H1 (cell line): ENCODE data around the gene RCSD1. TPM values are rescaled to one million over a fixed set of nuclear protein-coding genes. Genes with fewer than 3 reads are reported as not detected.
A peak's percentile ranks its signal among the peaks of the same experiment; 100 is the strongest.

Experiments used
- CTCF ChIA-PET: fragments of 300-600 bp; sonication (Branson Sonifier 250); formaldehyde crosslinking; loops from one replicate; lab custom pipeline; 2021; ENCODE audit not compliant: partially characterized antibody; lab: Charles Lee
- POLR2A ChIA-PET: fragments of 300-600 bp; sonication (Branson Sonifier 250); formaldehyde crosslinking; loops from one replicate; lab custom pipeline; 2021; ENCODE audit warnings: inconsistent platforms; ENCODE audit not compliant: partially characterized antibody; lab: Charles Lee
- DNase-seq, 2 experiments: peaks; one replicate each; pipeline versions ENCODE4 v3.0.0 to v3.0.0-alpha.2; 2010 to 2022; ENCODE audit warnings: low spot score in 2 of 2, low read depth in 1 of 2, mixed read lengths in 1 of 2
- FAIRE-seq: peaks from 2 replicates; lab custom pipeline; 2011; peaks lifted over from hg19 to GRCh38; lab: Jason Lieb, UNC
- H2AFZ ChIP-seq: 2 replicates; pipeline ENCODE4 v1.8.1; 2012; ENCODE audit warnings: low read length, inconsistent platforms
- H2AK5ac ChIP-seq: 2 replicates; pipeline ENCODE4 v1.6.1; 2013; ENCODE audit warnings: low read depth, low read length
- H2BK120ac ChIP-seq: replicated peaks from 2 replicates; pipeline ENCODE3; 2013; ENCODE audit warnings: low read depth, low read length, inconsistent platforms
- H2BK12ac ChIP-seq: 2 replicates; pipeline ENCODE4 v1.6.1; 2013; ENCODE audit warnings: low read depth, low read length
- H2BK15ac ChIP-seq: 2 replicates; pipeline ENCODE4 v1.6.1; 2013; ENCODE audit warnings: low read length
- H2BK20ac ChIP-seq: 2 replicates; pipeline ENCODE4 v1.6.1; 2013; ENCODE audit warnings: low read length
- H2BK5ac ChIP-seq: 2 replicates; pipeline ENCODE4 v1.6.1; 2013; ENCODE audit warnings: low read depth, low read length
- H3K14ac ChIP-seq: 2 replicates; pipeline ENCODE4 v1.6.1; 2013; ENCODE audit warnings: inconsistent platforms; ENCODE audit not compliant: insufficient read length
- H3K18ac ChIP-seq: 2 replicates; pipeline ENCODE4 v1.6.1; 2013; ENCODE audit warnings: low read length; ENCODE audit errors: extremely low read depth
- H3K23ac ChIP-seq: 2 replicates; pipeline ENCODE4 v1.6.1; 2013; ENCODE audit warnings: inconsistent platforms; ENCODE audit not compliant: insufficient read length
- H3K23me2 ChIP-seq: 2 replicates; pipeline ENCODE4 v1.6.1; 2013; ENCODE audit warnings: low read depth, low read length
- H3K27ac ChIP-seq: 2 replicates; pipeline ENCODE4 v1.6.1; 2011; ENCODE audit warnings: low read depth, low read length, inconsistent platforms
- H3K27me3 ChIP-seq, 4 experiments: replicated peaks in 1 of 4; 1 replicate in 1 of 4; 2 replicates in 3 of 4; pipeline versions ENCODE4 v1.6.1 to v1.8.1; 2011 to 2013; ENCODE audit warnings: low read length in 3 of 4, mild to moderate bottlenecking in 3 of 4, inconsistent platforms in 2 of 4, mixed read lengths in 2 of 4, moderate library complexity in 1 of 4; ENCODE audit not compliant: control insufficient read depth in 3 of 4, insufficient read depth in 3 of 4; ENCODE audit errors: extremely low read depth in 1 of 4
- H3K36me3 ChIP-seq, 4 experiments: 2 replicates each; pipeline versions ENCODE4 v1.6.1 to v1.8.1; 2011 to 2013; ENCODE audit warnings: mild to moderate bottlenecking in 4 of 4, low read length in 3 of 4, moderate library complexity in 2 of 4, control low read depth in 1 of 4, inconsistent platforms in 1 of 4; ENCODE audit not compliant: insufficient read depth in 4 of 4, control insufficient read depth in 2 of 4
- H3K4ac ChIP-seq: replicated peaks from 2 replicates; pipeline ENCODE3; 2013; ENCODE audit warnings: low read length, low read depth, mixed read lengths, inconsistent platforms; ENCODE audit not compliant: insufficient read length
- H3K4me1 ChIP-seq, 4 experiments: replicated peaks in 1 of 4; 1 replicate in 1 of 4; 2 replicates in 3 of 4; pipeline versions ENCODE4 v1.6.1 to v1.8.1; 2011 to 2013; ENCODE audit warnings: low read length in 3 of 4, inconsistent platforms in 2 of 4, mixed read lengths in 1 of 4; ENCODE audit not compliant: insufficient read depth in 4 of 4, control insufficient read depth in 3 of 4
- H3K4me2 ChIP-seq, 2 experiments: 2 replicates each; pipeline versions ENCODE4 v1.6.1 to v1.8.1; 2011 to 2013; ENCODE audit warnings: low read depth in 2 of 2, low read length in 2 of 2, control low read depth in 1 of 2, inconsistent platforms in 1 of 2, mild to moderate bottlenecking in 1 of 2; ENCODE audit not compliant: insufficient read depth in 1 of 2
- H3K4me3 ChIP-seq, 4 experiments: fragments of 200-600, 300-600 bp in 1 of 4; sonication (generic), shearing (Covaris generic), sonication (Bioruptor Twin) in 1 of 4; 2 replicates each; pipeline versions ENCODE4 v1.5.1 to v1.8.1; 2011 to 2016; ENCODE audit warnings: low read length in 4 of 4, low read depth in 3 of 4, control low read depth in 2 of 4, inconsistent platforms in 2 of 4, mild to moderate bottlenecking in 2 of 4, mixed read lengths in 1 of 4, moderate library complexity in 1 of 4; ENCODE audit not compliant: insufficient read depth in 2 of 4; ENCODE audit errors: extremely low read depth in 1 of 4
- H3K56ac ChIP-seq: replicated peaks from 2 replicates; pipeline ENCODE3; 2013; ENCODE audit warnings: low read depth, mild to moderate bottlenecking, mixed read lengths, low read length, inconsistent platforms; ENCODE audit not compliant: insufficient read length
- H3K79me1 ChIP-seq: 2 replicates; pipeline ENCODE4 v1.6.1; 2013; ENCODE audit warnings: low read depth, low read length, control low read depth
- H3K79me2 ChIP-seq, 2 experiments: 2 replicates each; pipeline versions ENCODE4 v1.6.1 to v1.8.1; 2012 to 2013; ENCODE audit warnings: low read length in 2 of 2, mild to moderate bottlenecking in 2 of 2, inconsistent platforms in 1 of 2; ENCODE audit not compliant: insufficient read depth in 2 of 2, control insufficient read depth in 1 of 2
- H3K9ac ChIP-seq, 4 experiments: replicated peaks in 1 of 4; 1 replicate in 1 of 4; 2 replicates in 3 of 4; pipeline versions ENCODE4 v1.6.1 to v1.8.1; 2011 to 2013; ENCODE audit warnings: low read depth in 3 of 4, low read length in 3 of 4, control low read depth in 2 of 4, mild to moderate bottlenecking in 2 of 4, moderate library complexity in 2 of 4, inconsistent platforms in 1 of 4; ENCODE audit errors: extremely low read depth in 1 of 4
- H3K9me3 ChIP-seq, 2 experiments: 2 replicates each; pipeline versions ENCODE4 v1.6.1 to v1.8.1; 2012 to 2013; ENCODE audit warnings: mild to moderate bottlenecking in 2 of 2, moderate library complexity in 2 of 2, control low read depth in 1 of 2, inconsistent platforms in 1 of 2, low read depth in 1 of 2, low read length in 1 of 2, mixed read lengths in 1 of 2; ENCODE audit not compliant: insufficient read depth in 2 of 2
- H4K20me1 ChIP-seq, 2 experiments: replicated peaks in 1 of 2; 2 replicates each; pipeline versions ENCODE3 to v1.8.1; 2011 to 2013; ENCODE audit warnings: inconsistent platforms in 2 of 2, low read length in 2 of 2, mild to moderate bottlenecking in 1 of 2; ENCODE audit not compliant: insufficient read depth in 2 of 2, control insufficient read depth in 1 of 2
- H4K5ac ChIP-seq: 2 replicates; pipeline ENCODE4 v1.6.1; 2013; ENCODE audit warnings: low read length, low read depth, mixed read lengths, inconsistent platforms; ENCODE audit not compliant: insufficient read length
- H4K8ac ChIP-seq: 2 replicates; pipeline ENCODE4 v1.8.0; 2013; ENCODE audit warnings: mild to moderate bottlenecking, moderate library complexity, low read length, inconsistent platforms; ENCODE audit not compliant: insufficient read depth; ENCODE audit errors: extremely low read depth
- H4K91ac ChIP-seq: replicated peaks from 2 replicates; pipeline ENCODE3; 2013; ENCODE audit warnings: low read length, mixed read lengths, inconsistent platforms; ENCODE audit not compliant: insufficient read length
- ASH2L ChIP-seq: fragments of 200-600, 300-600 bp; sonication (generic); IDR thresholded peaks from one replicate; pipeline ENCODE4 v1.7.1; 2017; ENCODE audit warnings: low read length
- BRCA1 ChIP-seq: IDR thresholded peaks from 2 replicates; pipeline ENCODE4 v1.6.1; 2012; ENCODE audit warnings: low read depth, low read length, improper control_type of control experiment
- EP300 ChIP-seq, 2 experiments: IDR thresholded peaks; 1 replicate in 1 of 2; 2 replicates in 1 of 2; pipeline ENCODE4 v1.6.1; 2011 to 2012; ENCODE audit warnings: low read depth in 2 of 2, low read length in 2 of 2, mild to moderate bottlenecking in 2 of 2, borderline replicate concordance in 1 of 2, inconsistent platforms in 1 of 2, moderate library complexity in 1 of 2
- FOSL1 ChIP-seq: IDR thresholded peaks from 2 replicates; pipeline ENCODE4 v1.6.1; 2011; ENCODE audit warnings: mild to moderate bottlenecking, low read depth, low read length, moderate library complexity; ENCODE audit not compliant: insufficient read depth
- GTF2F1 ChIP-seq: IDR thresholded peaks from 2 replicates; pipeline ENCODE4 v1.6.1; 2012; ENCODE audit warnings: low read depth, low read length, improper control_type of control experiment, borderline replicate concordance
- WGBS, 2 experiments: shearing (Covaris generic) in 1 of 2; methylation state at CpG; one replicate each; pipeline versions ENCODE4 v1.1.6 to v1.1.7; 2013 to 2015; ENCODE audit warnings: low lambda C conversion rate in 2 of 2, mixed read lengths in 2 of 2, inconsistent platforms in 1 of 2, low coverage in 1 of 2, missing lambda C conversion rate in 1 of 2; ENCODE audit not compliant: insufficient replicate concordance in 2 of 2, insufficient coverage in 1 of 2, insufficient read length in 1 of 2; ENCODE audit errors: extremely low coverage in 1 of 2, missing lambda C conversion rate in 1 of 2; 5-methylcytosine and 5-hydroxymethylcytosine counted together
- polyA plus RNA-seq, 7 experiments: library from polyadenylated mRNA; depleted of rRNA in 3 of 7; stranded (reverse) in 5 of 7; unstranded in 2 of 7; fragments of >200 nt in 5 of 7; fragments of 200-250 nt in 2 of 7; gene quantifications; 1 replicate in 5 of 7; 2 replicates in 1 of 7; 4 replicates in 1 of 7; pipeline versions ENCODE4 v1.2.1 to v1.2.3, GENCODE V29; 2011 to 2013; ENCODE audit warnings: missing spikeins in 2 of 7, mixed read lengths in 2 of 7
- total RNA-seq: library from RNA; stranded (reverse); fragmentation: NEBNext Ultra II Directional; extraction: Animal tissue kit (Norgen Biotek cat#: 25700); gene quantifications from 2 replicates; pipeline ENCODE4 v1.2.1, GENCODE V29; 2021

RCSD1 gene
- total and polyA plus RNA-seq, 2 of the 8 experiments (the other 6 are each of a cell fraction or from before 2014, with no cell fraction given) = 0.47 to 0.69 TPM

DNA sequence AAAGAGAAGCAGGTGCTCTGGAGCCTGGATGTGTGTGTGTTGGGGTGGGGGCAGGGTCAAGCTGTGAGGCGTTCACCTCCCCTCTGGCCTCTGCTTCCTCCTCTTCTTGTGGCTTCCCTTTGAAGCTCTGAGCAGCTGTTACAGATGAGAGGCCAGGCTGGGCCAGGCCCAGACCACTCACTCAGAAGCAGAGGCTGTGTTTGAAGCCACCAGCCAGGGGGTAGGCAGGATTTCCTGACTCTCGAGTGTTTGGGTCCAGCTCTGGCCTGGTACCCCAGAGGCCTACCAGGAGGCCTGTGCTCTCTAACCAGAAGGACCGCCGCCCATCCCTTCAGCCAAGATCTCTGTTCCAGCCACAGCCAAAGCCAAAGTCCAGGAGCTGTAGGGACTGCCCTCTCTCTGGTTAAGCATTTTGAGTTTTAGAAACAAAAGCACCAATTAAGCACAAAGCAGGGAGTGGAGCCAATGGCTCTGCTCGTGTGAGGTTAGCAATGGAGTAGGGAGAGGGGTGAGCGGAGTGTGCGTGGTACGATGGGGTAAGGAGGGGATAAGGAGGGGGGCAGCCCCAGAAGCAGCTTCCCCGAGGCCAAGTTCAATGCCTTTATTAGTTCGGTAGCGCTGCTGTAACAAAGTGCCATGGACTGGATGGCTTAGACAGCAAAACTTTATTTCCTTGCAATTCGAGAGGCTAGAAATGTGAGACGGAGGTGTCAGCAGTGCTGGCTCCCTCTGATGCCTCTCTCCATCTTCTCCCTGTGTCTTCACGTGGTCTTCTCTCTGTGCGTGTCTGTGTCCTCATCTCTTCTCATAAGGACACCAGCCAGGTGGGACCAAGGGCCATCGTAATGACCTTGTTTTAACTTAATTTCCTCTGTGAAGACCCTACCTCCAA, 20.5 kb downstream of the RCSD1 start:
- no peak overlapping the region for H2BK20ac ChIP-seq
- H3K9ac ChIP-seq = no peak overlapping the region
- TF ChIP-seq FOSL1 = no peak
- no peak for TF ChIP-seq GTF2F1
- TF ChIP-seq ASH2L = no peak
- TF ChIP-seq EP300 (IDR thresholded peaks at IDR 0.05; ENCODE audit: borderline replicate concordance in 1 of 2, low read depth in 2 of 2, low read length in 2 of 2) = no peak
- no peak for TF ChIP-seq BRCA1
- H3K4me1 ChIP-seq = 0 out of 7 replicates have a peak, but pooled peaks cover 0 to 4% (median 0%) of the 10 kb centered on the region in 4 experiments
- no peak overlapping the region for H3K18ac ChIP-seq
- H4K8ac ChIP-seq = no peak overlapping the region
- H4K5ac ChIP-seq = no peak overlapping the region
- H2BK120ac ChIP-seq = no peak overlapping the region
- H2BK12ac ChIP-seq = no peak overlapping the region
- no peaks in the 10 kb centered on the region for H3K79me2 ChIP-seq
- ChIA-PET POLR2A (no interaction called here), CTCF (interaction anchor here (0.9 to 2.7 kb wide), 5 partner anchors 13 to 592 kb away, joined by 3 to 13 read pairs (median 4); no protein-coding TSS in a partner anchor)
- DNase-seq = no peak
- H3K79me1 ChIP-seq = no peaks in the 10 kb centered on the region; the same call in 1 of the 2 replicates
- WGBS, 2 experiments = 89 to 100% methylated on average over 3 to 16 of the region's 16 CpGs
- H3K27ac ChIP-seq = no peak overlapping the region
- no peak overlapping the region for H3K4me2 ChIP-seq
- H3K27me3 ChIP-seq = no peaks in the 10 kb centered on the region
- no peaks in the 10 kb centered on the region for H3K9me3 ChIP-seq
- H3K36me3 ChIP-seq = no peaks in the 10 kb centered on the region
- H2AFZ ChIP-seq = peak overlapping the region; percentile 5; the same call in 1 of the 2 replicates
- no peak for FAIRE-seq
- H2BK15ac ChIP-seq = no peak overlapping the region
- no peak overlapping the region for H3K4ac ChIP-seq
- H4K20me1 ChIP-seq = no peaks in the 10 kb centered on the region
- 0 out of 2 replicates have a peak overlapping the region, but pooled peaks have one; percentile 6 for H2AK5ac ChIP-seq
- no peak overlapping the region for H3K56ac ChIP-seq
- no peak overlapping the region for H3K23ac ChIP-seq
- H2BK5ac ChIP-seq = no peak overlapping the region
- H3K14ac ChIP-seq = no peak overlapping the region
- no peak overlapping the region for H4K91ac ChIP-seq
- H3K23me2 ChIP-seq = no peaks in the 10 kb centered on the region
- no peak overlapping the region for H3K4me3 ChIP-seq
